ENCODE results near the gene BACH2.
"Not testable (repeated sequence)": the region's sequence is repeated elsewhere in the genome, so short reads cannot be mapped to it uniquely, and the experiment has no call there.

Gene BACH2

DNA sequence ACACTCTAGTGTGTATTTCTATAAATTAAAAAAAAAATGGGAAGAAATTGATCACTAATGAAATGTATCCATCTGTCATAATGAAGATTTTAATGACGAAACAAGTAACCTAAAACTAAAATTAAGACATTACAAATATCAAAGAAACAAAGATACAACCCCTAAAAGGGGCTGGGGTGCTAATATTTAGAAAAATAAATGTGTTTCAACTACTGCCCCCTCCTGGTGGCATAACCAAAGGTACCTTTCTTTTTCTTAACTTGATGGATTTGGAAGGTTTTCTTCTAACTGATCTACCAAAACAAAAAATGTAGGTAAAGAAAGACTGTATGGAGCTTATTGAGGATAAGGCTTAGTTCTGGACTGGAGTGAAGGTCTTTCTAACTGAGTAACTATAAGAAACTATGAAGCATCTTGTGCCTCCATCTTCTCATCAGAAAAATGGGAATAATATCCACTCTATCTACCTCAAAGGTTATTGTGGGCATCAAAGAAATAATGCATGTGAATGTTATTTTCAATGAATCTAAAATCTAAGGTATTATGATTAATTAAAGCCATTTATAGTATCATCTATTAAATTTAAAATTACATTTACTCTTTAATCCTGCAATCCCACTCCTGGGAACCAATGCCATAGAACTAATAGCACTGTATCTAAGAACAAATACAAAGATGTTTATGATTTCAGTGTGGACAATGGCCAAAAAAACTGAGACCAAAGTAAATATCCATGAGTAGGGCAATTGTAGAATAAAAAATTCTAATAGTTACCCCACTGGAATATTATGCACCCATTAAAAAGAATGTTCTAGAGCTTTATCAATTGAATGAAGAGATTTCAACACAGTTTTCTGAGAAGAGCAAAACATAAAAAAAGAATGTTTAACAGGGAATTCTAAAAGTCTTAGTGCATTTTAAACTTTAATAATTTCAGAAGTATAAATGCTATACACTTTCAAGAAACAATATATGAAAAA lies 117.2 kb downstream of the BACH2 start:
- DNase-seq = peak in 1 of 2 donors; percentile 63

DNA sequence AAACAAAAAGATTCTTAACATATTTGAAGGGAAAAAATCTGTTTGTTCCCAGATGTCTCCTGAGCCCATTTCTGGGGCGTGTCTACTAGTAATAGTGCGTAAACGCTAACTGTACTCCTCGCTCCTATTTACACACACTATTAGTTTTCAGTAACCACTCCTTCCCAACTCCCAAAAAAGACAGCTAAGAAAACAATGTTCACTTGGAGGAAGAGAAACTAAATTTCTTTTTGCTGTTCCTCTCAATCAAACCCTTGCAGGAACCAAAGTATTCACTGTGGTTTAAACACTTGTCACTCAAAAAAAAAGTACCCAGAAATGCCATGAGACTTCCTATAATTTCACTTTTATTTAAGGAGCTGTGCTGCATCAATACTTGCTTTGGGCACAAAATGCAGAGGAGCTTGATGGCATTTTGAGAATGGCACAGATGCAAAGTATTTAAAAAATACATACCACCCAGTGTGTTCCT lies 118.2 kb downstream of the BACH2 start:
- peak in 1 of 2 donors; percentile 13 for DNase-seq

DNA sequence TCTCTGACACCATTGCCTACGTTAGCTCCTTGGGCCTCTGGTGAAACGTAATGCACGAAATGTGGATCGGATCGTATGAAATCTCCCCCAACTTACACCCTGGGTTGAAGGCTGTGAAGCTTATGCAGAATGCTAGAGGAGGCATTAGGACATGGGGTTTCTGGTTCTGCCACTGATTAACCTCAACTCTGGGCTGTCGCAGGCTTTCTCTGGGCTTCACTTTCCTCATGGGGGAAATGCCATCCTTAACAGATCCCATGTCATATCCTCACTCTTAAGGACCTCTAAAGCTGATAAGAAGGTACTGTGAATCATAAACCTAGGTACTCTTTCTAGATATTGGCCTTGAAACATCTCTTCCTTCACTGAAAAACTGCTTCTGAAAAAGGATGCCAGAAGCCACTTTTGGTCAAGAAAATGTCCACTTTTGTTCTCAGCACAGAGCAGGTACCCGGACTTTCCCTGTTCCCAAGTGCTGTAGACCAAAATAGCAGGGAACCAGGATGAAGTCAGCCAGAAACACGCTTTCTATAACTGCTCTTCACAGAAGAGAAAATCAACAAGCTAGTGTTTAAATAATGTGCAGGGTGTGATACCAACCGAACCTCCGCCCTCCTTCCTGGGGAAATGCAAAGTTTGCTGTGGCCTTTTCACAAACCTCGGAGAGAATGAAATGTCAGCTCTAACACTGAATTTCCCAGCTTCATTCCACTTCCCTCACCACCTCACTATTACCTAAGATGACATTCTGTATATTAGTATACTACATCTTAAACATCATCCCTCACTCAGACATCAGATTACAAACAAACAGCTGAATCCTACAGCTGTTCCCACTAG lies 118.9 kb downstream of the BACH2 start:
- DNase-seq = no peak

DNA sequence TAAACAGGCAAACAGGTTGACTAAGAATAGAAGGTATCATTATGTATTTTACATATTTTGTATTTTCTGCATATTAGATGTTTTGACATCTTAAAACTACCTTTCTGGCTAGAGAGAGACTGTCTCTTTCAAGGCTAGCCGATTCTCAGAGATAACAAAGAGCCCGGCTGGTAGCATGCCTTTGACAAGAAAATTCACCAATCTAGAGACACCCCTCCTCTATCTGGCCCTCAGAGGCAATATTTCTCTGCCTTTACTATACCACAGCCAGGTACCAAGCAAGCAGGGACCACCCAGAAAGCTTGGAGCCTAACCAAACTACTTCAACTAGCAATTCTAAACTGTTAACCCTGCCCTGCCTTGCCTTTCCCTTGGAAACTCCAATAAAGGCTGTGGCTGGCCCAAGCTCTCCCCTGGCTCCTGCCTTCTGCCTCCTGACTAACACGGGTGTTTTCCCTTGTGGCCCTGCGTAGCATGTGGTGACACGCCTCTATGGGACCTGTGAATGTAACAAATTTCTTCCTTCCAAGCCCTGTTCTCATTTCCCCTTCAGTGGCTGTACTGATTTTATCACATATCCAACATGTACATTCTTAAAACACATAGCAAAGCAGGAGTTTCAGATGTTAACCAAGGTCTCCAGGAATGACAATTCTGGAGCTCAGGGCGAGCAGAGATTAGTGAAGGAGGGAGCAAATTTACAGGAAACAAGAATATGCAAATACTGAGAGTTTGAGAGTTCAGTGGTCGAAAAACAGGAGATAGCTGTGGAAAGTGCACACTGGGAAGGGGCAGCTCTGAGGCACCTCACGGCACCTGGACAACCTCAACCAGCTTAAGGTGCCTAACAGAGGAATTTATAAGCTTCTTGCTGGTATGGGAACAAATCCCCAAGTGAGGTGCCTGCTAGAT lies 120.8 kb downstream of the BACH2 start:
- peak; percentile 78 for DNase-seq

DNA sequence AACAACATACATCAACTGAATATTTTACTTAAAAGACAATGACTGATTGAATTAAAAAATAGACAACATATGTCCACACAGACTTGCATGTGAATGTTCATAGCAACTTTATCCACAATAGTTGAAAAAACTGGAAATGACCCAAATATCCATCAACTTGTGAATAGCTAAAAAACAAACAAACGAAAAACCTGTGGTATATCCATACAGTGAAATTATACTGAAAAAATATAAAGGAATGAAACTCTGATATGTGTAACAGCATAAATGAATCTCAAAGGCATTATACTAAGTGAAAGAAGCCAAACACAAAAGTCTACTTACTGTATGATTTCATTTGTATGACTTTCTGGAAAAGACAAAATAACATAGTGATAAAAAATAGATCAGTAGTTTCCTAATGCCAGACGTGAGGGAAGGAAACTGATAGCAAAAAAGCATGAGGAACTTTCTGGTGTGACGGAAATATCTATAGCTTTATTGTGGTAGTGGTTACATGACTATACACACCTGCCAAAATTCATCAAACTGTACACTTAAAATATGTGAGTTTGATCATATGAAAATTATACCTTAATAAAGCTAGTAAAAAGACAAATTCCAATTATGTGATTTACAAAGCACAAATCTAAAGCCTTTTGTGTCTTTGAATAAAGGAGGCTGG lies 123.2 kb downstream of the BACH2 start:
- no peak for DNase-seq

DNA sequence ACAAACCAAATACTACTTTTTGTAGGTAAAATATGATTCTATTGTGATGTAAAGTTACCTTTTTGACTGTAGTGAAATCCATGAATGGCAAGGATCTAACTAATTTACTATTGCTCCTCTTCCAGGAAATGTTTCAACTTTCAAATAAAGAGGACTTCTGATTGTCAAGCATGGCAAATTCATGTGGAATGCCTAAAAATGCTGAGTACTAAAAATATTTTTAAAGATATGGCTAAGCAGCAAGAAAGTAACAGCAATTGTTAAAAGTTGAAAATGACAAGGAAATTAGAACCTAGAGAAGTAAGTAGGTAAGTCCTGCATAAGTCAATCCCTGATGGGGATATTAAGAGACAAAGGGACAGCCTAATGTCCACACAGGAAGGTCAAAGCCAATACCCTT lies 126.0 kb downstream of the BACH2 start:
- DNase-seq = no peak

DNA sequence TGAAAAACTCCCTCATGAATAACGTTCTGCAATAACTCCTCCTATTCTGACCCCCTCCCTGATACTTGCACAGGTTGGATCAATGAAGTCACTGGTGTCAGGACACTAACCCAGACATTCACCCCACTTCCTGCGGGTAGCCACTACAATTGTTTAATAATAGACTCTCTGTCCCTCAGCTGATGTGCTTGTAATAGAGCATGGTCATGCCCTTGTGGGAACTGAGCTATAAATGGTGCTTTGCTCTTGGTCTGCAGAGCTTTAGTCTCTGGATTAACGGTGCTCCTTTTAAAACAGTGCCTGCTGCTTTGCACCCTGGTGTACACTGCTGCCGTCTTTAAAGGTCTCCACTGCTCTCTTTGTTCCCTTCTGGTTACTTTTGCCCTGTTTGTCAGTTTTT lies 127.3 kb downstream of the BACH2 start:
- DNase-seq = no peak

DNA sequence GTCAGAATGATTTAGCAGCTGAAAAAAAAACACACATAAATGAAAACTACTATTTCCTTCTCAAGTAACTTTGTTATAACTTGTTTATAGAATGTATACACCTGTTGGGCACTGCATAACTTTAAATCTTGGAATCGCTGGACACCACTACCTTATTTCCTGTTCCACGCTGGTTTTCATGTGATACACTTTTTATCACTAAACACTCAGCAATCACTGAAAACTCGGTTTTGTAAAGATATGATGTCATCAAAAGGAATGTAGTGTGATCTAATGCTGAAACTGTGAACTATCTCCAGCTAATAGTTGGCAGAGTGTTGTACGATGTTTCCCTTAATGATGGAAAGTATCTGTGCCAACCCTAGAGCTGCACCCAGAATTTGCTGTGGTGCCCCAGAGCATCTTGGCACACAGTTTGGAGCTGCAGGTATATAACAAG lies 127.9 kb downstream of the BACH2 start:
- no peak for DNase-seq

DNA sequence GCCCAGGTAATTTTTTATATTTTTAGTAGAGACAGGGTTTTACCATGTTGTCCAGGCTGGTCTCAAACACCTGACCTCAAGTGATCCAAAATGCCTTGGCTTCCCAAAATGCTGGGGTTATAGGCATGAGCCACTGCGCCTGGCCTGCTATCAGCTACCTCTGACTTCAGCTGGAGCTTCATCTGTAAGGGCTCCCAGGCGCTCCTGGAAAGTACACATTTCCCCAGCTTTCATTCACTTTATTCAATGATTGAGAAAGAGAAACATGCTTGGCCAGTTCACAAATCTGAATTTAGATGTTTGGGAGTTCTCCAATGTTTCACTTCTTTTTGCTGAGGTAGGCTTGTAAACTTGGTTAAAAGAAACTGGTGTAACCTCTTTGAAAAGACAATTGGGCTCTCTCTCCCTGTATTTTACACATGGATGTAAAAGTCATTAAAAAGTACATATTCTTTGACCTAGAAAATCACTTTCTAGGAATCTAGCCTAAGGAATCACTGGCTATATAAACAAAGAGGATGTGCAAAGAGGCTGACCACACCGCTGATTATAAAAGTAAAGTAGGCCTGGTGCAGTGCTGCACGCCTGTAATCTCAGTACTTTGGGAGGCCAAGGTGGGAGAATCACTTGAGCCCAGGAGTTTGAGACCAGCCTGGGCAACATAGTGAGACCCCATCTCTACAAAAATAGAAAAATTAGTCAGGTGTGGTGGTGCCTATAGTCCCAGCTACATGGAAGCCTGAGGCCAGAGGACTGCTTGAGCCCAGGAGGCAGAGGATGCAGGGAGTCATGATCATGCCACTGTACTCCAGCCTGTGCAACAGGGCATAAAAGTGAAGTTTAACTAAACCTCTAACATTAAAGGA lies 128.9 kb downstream of the BACH2 start:
- no peak for DNase-seq

DNA sequence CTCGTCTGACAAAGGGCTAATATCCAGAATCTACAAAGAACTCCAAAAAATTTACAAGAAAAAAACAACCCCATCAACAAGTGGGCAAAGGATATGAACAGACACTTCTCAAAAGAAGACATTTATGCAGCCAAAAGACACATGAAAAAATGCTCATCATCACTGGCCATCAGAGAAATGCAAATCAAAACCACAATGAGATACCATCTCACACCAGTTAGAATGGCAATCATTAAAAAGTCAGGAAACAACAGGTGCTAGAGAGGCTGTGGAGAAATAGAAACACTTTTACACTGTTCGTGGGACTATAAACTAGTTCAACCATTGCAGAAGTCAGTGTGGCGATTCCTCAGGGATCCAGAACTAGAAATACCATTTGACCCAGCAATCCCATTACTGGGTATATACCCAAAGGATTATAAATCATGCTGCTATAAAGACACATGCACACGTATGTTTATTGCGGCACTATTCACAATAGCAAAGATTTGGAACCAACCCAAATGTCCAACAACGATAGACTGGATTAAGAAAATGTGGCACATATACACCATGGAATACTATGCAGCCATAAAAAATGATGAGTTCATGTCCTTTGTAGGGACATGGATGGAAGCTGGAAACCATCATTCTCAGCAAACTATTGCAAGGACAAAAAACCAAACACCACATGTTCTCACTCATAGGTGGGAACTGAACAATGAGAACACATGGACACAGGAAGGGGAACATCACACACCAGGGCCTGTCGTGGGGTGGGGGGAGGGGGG lies 130.3 kb downstream of the BACH2 start:
- not testable (repeated sequence) for DNase-seq

DNA sequence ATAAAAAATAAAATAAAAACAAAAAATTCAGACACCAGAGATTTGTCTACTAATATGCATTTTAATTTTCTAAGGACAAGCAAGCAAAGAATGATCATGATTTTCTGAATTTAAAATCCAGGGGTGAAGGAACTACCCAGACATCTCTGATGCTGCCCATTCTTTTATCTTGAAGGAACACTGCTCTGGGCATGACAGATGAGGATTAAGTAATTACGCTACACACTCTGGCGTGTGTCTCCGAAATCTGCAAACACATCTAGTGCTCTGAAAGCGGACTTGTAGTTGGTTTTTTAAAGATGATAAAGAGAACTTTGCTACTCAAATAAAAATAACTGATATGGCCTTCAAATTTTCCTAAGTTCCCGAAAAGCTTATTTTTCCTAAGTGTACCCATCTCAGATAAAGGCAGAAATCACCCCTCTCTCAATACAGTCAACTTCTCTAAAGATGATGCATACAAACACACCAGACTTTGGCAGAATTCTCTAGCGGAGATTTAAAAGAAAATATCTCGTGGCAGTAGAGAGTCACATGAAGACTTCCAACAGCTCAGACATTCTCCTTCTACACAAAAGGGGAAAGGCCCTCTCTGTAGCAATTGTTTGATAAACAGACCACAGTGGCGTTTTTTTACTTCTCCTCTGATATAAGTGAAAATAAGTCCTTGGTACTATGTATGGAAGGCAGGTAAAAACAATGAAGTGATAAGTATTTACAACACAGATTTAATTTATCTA lies 133.8 kb downstream of the BACH2 start:
- no peak for DNase-seq

DNA sequence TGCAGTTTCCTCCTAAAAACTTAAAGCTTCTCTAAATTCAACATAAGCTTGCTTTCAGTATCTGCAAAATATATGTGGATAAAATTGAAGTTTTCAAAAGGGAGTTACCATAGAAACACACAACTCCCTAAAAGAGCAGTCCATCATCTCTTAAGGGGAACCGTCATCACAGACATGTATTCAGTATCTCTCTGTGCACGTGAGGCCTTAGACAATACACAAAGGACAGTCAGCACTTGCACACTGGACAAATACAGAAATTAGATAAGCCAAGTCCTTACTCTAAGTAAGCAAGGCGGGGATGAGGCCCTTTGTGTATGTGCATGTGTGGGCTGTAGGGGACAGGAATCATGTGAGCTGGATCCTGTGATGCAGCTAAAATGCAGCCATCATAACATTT lies 136.6 kb downstream of the BACH2 start:
- peak in 1 of 2 donors; percentile 22 for DNase-seq

DNA sequence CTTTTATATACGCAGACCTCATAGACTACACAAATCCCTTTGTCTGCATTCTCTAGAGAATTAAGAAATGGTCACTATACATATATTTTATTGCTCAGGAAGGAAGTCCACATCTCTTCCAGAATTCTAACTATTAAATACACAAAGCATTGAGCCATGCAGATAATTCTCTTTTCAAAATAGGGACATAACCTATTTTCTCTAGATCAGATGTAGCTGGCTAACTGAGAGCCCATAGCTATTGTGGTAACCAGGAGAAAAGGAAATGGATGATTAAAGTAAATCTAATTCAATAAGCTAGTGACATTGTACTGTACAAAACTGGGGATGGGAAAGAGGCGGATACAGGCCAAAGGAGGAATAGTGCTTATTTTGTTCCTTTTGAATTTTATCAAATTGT lies 137.2 kb downstream of the BACH2 start:
- DNase-seq = no peak

DNA sequence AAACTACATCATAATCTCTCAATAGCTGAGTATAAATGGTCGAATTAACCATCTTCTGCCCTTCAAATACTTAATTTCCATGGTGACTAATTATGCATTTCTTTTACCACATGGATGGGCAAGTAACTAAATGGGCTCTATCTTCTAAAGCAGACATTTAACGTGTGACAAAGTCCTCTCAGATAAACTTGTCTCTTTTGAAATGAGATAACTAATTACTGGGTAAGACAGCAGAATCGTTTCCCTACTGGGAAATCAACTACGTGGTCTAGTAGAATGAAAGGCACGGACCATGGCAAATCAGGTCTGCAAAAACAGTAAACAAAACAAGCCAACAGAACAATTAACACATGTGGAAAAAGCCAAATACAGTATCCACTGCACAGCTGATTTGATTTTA lies 137.7 kb downstream of the BACH2 start:
- no peak for DNase-seq

DNA sequence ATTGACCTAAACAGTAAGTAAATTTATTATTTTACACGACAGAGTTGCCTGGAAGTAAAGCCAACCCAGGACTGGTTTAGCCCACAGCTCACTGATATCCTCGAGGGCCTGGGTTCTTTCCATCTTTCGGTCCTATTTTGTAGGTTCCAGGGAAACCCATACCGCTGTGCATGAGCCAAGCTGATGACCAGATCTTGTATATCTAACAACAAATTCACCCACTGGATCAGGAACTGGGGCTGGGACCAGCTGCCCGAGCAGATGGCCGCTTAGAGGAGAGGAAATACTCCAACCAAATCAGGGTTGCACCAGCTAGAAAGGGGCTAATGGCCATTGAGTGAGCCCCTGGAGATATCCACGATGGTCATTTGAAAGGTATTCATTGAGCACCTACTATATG lies 139.2 kb downstream of the BACH2 start:
- no peak for DNase-seq

DNA sequence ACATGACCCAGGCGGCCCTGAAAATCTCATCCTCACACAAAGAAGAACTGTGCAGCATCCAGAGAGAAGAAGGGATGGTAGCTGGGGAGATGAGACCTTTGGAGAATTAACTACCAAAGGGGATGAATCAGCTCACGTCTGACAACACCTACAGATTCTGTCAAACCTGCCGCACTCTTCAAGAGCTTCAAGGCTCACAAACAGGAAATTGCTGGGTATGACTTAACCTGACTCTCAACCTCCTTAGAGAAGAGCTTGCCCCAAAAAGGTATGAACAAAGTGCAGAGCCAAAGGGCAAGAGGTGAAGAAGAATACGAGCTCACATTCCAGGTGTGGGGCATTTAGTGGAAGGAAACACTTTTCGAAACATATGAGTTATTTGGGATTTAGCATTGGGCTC lies 139.8 kb downstream of the BACH2 start:
- no peak for DNase-seq

DNA sequence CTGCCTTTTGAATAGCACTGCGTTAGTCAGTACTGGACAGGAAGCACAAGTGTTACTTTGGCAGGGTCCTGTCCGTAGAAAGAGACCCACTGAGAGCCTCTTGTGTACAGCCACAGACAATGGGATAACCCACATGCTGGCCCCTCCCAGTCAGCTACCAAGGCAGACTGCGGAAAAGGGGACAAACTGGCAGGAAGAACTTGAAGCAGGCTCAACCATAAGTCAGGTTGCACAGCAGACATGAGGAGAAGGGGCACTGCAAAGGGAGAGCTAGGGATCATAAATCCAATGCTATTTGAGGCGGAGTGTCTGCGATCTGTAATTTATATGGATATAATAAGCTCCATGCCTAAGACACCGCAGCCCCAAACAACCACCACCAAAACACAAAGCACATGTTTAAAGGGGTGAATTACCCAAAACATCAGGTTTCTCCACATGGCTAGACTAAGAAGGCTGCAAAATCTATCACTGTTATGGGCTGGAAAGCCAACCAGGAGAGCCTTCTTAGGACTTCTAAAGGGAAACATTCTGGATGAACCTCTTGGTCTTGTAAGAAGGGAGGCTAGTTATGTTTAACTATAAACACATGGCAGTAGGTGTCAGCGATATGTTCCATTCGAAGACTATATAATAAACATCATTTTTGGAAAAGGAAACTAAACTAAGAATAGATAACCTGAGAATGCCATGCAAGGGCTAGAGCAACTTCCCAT lies 141.7 kb downstream of the BACH2 start:
- no peak for DNase-seq

DNA sequence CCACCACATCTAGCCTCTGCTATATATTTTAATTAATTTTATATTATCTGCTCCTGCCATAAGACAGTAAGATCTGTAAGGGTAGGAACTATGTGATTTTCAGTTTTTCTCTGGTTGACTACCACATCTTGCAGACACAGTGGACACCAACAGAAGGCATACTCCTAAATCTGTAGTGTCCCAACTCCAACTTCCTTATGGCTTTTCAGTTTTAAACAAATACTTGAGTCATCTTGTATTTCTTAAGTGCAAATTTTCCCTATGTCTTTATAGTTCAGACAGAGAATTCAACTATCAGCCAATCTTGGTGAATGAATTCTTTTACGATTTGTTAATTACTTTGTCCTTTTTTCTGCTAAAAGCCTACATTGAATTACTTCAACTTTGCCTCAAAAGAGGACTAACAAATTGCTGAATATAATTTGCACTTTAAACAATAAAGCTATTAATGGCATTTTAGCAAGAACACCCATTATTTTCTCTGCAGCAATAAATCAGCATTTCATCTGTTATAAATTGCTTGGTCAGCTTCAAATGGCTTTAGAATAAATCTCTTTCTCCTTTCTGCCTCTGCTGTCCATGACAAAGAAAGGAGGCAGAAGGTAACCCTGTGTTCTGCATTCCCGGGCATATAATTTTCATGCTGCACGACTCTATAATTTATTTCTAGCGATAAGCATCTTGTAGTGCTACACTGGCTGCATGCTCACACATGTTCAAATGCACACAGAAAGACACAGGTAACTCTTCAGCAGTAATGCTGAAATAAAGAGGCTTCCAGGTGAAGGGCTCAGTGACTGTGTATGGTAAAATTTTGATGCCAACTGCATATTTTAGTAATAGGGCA lies 144.8 kb downstream of the BACH2 start:
- DNase-seq = peak; percentile 71 to 79
